ENCODE measurements around the gene CASP3.
A peak's percentile ranks its signal among the peaks of the same experiment; 100 is the strongest.
"Not testable (repeated sequence)": the region's sequence is repeated elsewhere in the genome, so short reads cannot be mapped to it uniquely, and the experiment has no call there.

CASP3 gene

DNA sequence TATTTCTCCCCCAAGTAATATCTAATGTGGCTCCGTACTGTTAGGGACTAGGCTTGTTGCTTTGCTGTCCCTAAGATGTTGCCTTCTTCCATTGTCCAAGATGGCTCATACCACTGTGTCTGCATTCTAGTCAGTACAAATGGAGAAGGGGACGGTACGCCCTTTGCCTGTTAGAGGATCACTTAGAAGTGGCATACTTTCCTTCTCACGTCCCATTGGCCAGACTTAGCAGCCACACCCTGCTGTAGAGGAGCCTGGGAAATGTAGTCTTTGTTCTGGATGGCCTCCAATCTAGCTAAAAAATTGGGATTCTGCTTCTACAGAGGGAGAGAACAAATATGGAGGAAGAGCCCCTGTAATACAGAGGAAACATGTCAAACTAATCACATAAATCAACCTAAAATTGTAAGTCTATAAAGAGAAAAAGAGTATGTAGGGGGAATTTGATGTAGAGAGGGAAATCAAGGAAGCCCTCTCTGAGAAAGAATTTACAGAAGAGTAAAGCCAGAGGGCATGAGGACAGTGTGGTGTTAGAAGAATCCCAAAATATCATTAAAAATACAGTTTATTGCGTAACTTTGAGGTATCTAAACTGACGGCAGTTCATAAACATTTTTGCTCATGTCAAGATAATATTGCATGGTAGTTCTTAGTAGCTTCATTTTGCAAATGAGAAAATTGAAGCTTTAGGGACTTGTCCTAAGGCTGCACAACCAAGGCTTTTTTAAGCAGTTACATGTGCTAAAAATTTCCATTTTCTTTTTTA is 15.4 kb upstream of the CASP3 start:
- DNase-seq (ENCODE audit: low read depth in 1 of 2, low spot score in 1 of 2): no peak

GRCh38 chr4:184662236-184662635 is 13.0 kb upstream of the CASP3 start:
- DNase-seq (ENCODE audit: low read depth in 1 of 2, low spot score in 1 of 2): no peak

DNA sequence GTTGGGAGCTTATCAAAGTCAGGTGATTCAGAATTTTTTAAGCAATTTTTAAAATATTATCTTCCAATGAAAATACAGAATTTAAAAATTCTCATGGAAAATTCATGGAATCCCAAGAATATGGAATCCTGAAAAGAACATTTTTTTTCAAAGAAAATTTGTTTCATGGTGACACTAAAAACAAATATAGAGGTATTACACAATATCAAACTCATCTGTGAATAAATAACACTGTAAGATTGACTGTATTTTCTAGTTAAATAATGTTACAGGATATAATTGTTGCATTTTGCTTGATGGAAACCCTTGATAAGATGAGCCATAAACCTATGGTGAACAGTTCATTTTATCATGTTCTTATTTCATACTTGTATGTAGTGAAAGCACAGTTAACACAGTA is 11.7 kb upstream of the CASP3 start:
- no peak for DNase-seq (ENCODE audit: low read depth in 1 of 2, low spot score in 1 of 2)

DNA sequence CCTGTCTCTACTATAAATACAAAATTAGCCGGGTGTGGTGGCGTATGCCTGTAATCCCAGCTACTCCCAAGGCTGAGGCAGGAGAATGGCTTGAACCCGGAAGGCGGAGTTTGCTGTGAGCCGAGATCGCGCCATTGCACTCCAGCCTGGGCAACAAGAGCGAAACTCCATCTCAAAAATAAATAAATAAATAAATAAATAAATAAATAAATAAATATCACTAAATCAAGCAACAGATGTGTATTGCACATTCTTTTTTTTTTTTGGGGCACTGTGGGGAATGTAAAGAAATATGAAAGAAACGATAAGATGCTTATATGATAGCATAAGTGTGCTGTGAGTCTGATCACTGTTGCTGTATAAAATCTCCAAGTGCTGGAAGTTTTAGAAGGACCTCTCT is 8.6 kb upstream of the CASP3 start:
- not testable (repeated sequence) for DNase-seq (ENCODE audit: low read depth in 1 of 2, low spot score in 1 of 2)

DNA sequence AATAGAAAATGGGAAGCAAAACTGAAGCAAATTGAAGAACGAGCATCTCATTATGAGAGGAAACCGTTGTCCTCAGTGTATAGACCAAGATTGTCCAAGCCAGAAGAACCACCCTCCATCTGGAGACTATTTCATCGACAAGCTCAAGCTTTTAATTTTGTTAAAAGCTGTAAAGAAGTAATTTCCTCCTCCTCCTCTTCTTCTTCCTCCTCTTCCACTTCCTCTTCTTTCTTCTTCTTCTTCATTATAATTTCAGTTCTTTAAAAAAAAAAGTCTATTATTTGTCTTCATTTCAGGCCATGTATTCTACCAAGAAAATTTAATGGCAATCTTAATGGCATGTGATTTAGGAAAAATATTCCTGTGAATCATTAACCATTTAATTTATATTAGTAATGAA is 7.9 kb upstream of the CASP3 start:
- DNase-seq (ENCODE audit: low read depth in 1 of 2, low spot score in 1 of 2): no peak

- no peak for DNase-seq (ENCODE audit: low read depth in 1 of 2, low spot score in 1 of 2)
These were observed 6.9 kb upstream of the CASP3 start for GRCh38 chr4:184655889-184656869.

GRCh38 chr4:184653650-184654049 is 4.4 kb upstream of the CASP3 start:
- no peak for DNase-seq (ENCODE audit: low read depth in 1 of 2, low spot score in 1 of 2)

DNA sequence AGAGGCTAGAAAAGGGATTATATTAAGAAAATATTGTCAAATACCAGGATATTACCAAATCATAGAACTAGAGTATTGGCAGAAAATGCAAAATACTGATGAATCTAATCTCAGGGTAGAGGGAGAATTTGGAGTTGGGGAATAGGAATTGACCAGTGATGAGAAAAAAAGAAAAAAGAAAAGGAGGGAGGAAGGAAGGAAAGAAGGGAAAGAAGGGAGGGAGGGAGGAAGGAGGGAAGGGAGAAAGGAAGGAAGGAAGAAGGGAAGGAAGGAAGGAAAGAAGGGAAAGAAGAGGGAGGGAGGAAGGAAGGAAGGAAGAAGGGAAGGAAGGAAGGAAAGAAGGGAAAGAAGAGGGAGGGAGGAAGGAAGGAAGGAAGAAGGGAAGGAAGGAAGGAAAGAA is 3.4 kb upstream of the CASP3 start:
- not testable (repeated sequence) for DNase-seq (ENCODE audit: low read depth in 1 of 2, low spot score in 1 of 2)

DNA sequence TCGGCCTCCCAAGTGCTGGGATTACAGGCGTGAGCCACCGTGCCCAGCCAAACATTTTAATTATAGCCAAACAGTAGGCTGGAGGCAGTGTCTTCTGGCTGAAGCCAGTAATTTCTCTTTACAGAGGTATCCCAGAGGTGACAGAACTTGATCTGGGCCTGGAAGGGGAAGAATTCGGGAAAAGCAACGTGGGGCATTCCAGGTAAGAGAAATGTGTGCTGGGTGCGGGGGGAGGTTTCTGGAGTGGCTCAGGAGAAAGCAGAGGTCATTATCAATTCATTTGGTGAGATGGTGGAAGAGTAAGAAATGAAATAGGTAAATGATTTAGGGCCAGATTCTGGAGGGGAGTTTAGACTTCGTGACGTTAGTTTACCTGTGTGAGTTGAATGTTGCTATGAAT is 2.7 kb upstream of the CASP3 start:
- no peak for DNase-seq (ENCODE audit: low read depth in 1 of 2, low spot score in 1 of 2)

- DNase-seq (ENCODE audit: low read depth in 1 of 2, low spot score in 1 of 2): no peak
These were observed 966 bp upstream of the CASP3 start for GRCh38 chr4:184649971-184650855.

DNA sequence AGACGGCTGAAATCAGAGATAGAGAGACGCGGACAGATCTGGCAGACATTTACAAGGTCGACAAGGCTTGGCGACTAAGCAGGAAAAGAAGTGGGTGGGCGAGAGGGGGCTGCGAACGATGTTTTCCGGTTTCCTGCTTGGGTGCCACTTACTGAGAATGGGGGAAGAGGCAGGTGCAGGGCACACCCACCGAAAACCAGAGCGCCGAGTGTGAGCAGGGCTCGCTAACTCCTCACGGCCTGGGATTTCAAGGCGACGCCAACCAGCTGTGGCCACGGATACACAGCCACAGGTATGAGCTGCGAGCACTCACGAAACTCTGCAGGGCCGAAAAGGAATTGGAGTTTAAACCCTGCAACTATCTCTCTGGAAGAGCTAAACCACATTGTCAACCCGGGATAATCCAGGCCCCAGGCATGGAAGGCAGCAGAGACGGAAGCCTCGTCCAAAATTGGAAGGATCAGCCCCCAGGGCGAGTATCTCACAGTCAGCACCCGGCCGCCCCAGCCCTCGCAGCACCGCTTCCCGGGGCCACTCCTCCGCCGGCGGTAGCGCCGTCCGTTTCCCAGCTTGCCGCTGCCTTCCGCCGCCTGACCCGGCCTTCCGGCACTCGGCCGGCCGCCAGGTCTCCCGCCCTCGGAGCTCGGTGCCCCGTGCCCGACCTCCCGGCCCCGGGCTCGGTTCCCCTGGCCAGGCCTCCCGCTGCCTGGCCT is 778 bp downstream of the CASP3 start:
- DNase-seq (ENCODE audit: low read depth in 1 of 2, low spot score in 1 of 2): peak; percentile 4 to 29

DNA sequence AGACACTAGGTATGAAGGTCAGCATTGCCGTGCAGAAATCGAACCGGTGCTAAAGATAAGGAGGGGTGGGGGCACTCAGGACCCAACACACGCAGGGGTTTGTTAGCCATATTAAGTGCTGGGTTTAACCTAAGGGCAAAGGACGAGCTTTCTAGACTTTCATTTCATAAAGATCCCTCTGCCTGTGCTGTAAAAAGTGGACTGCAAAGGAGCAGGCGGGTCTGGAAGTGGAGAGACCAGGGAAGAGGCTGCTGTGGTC is 1.3 kb downstream of the CASP3 start:
- no peak for DNase-seq (ENCODE audit: low read depth in 1 of 2, low spot score in 1 of 2)

- DNase-seq (ENCODE audit: low read depth in 1 of 2, low spot score in 1 of 2): no peak
These were observed 1.8 kb downstream of the CASP3 start for GRCh38 chr4:184647266-184648053.

- no peak for DNase-seq (ENCODE audit: low read depth in 1 of 2, low spot score in 1 of 2)
These were observed 3.2 kb downstream of the CASP3 start for GRCh38 chr4:184645904-184646610.

GRCh38 chr4:184644553-184645307 is 4.5 kb downstream of the CASP3 start:
- DNase-seq (ENCODE audit: low read depth in 1 of 2, low spot score in 1 of 2): no peak

DNA sequence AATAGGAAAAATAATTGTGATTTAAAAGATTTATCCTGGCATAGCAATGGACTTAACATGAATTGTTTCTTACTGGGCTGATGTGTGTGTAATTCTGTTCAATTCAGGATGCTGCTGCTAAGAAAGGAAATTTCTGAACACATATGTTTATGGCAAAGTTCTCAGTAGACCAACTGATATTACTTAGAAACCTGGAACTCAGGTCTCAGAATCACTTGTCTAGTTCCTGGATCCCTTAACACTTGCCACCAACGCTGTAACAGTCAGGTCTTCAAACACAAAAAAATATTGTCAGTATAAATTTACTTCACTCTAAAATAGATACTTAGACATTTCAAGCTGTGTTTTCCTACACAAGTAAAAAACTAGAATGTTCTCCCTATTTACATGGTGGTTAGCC is 5.5 kb downstream of the CASP3 start:
- DNase-seq (ENCODE audit: low read depth in 1 of 2, low spot score in 1 of 2): no peak

GRCh38 chr4:184641451-184641850 is 7.8 kb downstream of the CASP3 start:
- no peak for DNase-seq (ENCODE audit: low read depth in 1 of 2, low spot score in 1 of 2)

- no peak for DNase-seq (ENCODE audit: low read depth in 1 of 2, low spot score in 1 of 2)
These were observed 8.2 kb downstream of the CASP3 start for GRCh38 chr4:184641022-184641421.

DNA sequence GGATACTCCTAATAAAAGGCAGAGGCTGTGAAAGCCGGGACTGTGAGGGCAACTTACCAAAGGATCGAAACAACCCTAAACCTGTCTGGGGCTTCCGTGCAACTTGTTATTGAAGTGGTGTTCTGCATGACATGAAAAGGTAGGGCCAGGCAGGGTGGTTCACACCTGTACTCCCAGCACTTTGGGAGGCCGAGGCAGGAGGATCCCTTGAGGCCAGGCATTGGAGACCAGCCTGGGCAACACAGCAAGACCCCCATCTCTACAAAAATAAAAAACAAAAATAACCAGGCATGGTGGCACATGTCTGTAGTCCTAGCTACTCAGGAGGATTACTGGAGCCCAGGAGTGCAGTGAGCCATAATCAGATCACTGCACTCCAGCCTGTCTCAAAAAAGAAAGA is 12.3 kb downstream of the CASP3 start:
- no peak for DNase-seq (ENCODE audit: low read depth in 1 of 2, low spot score in 1 of 2)
